ENCODE data around the gene QRICH2. TPM values are rescaled to one million over a fixed set of nuclear protein-coding genes. Genes with fewer than 3 reads are reported as not detected.
"Not testable (repeated sequence)": the region's sequence is repeated elsewhere in the genome, so short reads cannot be mapped to it uniquely, and the experiment has no call there.

QRICH2 gene
- total and polyA plus RNA-seq, 10 donors: 1.3 to 3.1 (median 2.6) TPM

DNA sequence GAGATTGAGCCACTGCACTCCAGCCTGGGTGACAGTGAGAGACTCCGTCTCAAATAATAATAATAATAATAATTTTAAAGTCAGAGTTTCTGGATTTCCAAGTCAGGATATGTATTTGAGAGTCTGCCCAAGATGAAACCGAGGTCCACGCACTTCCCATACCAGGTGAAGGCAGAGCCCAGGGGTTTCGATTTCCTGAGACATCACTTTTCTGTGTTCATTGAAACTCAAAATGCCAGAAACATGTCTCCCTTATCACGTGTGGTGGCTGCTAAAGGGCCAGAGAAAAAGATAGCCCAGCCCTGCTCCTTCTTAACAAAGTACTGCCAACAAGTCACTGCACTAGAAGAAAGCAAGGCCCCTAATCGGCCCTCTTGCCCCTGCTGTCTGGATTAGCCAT is 57.9 kb downstream of the QRICH2 start:
- TF ChIP-seq, protein P1, sequence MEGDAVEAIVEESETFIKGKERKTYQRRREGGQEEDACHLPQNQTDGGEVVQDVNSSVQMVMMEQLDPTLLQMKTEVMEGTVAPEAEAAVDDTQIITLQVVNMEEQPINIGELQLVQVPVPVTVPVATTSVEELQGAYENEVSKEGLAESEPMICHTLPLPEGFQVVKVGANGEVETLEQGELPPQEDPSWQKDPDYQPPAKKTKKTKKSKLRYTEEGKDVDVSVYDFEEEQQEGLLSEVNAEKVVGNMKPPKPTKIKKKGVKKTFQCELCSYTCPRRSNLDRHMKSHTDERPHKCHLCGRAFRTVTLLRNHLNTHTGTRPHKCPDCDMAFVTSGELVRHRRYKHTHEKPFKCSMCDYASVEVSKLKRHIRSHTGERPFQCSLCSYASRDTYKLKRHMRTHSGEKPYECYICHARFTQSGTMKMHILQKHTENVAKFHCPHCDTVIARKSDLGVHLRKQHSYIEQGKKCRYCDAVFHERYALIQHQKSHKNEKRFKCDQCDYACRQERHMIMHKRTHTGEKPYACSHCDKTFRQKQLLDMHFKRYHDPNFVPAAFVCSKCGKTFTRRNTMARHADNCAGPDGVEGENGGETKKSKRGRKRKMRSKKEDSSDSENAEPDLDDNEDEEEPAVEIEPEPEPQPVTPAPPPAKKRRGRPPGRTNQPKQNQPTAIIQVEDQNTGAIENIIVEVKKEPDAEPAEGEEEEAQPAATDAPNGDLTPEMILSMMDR (IDR thresholded peaks at IDR 0.05 in 8 of 11, conservative IDR thresholded peaks at IDR 0.05 in 3 of 11): no peak
- no peak for TF ChIP-seq POLR2AphosphoS5 (IDR thresholded peaks at IDR 0.05)
- TF ChIP-seq POLR2A (IDR thresholded peaks at IDR 0.05): no peak

DNA sequence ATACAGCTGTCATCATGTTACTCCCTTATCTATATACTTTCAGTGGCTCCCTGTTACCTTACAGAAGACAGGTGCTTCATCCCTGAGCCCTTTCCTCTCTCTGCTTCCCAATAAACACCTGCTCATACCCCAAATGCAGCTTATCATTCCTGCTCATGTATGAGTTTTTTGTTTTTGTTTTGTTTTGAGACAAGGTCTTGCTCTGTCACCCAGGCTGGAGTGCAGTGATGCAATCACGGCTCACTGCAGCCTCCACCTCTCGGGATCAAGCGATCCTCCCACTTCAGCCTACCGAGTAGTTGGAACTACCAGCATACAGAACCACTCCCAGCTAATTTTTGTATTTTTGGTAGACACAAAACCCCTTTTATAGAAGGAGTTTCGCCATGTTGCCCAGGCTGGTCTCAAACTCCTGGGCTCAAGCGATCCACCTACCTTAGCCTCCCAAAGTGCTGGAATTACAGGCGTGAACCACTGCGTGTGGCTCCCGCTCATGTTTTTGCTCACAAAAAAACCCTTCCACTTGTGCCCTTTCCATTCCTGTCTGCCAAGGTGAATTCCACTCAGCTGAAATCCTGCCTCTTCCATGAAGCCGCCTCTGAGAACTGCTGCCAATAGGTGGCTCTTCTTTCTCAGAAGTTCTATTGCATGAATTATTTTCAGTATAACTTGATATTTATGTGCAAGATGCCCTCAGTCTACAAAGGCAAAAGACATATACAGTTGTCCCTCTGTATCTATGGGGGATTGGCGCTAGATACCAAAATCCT is 59.9 kb downstream of the QRICH2 start:
- Histone ChIP-seq H3K36me3 (no peaks in the 10 kb centered on the region), H3K27me3 (replicated peaks in 1 of 7) (peaks cover 0 to 25% (median 10%) of the 10 kb centered on the region in 7 donors), H3K9me3 (no peaks in the 10 kb centered on the region), H3K4me1 (peaks cover 18 to 51% (median 34%) of the 10 kb centered on the region in 6 donors), H3K27ac (no peak overlapping the region), H3K4me3 (no peak overlapping the region)
- intact Hi-C loops (cut with DNase I; ENCODE audit: low total_unique reads): no loop called here
- no peak for DNase-seq
- 80 to 90% (median 84%) methylated on average over 11 of the region's 11 CpGs for WGBS, 5 donors
- TF ChIP-seq, protein P1 (IDR thresholded peaks at IDR 0.05 in 8 of 11, conservative IDR thresholded peaks at IDR 0.05 in 3 of 11): no peak
- no peak for TF ChIP-seq POLR2A (IDR thresholded peaks at IDR 0.05)
- no peak for TF ChIP-seq POLR2AphosphoS5 (IDR thresholded peaks at IDR 0.05)

More for the DNA sequence above, 57.9 kb downstream of the QRICH2 start:
- Histone ChIP-seq H3K36me3 (no peaks in the 10 kb centered on the region), H3K4me1 (peaks cover 19 to 64% (median 39%) of the 10 kb centered on the region in 6 donors), H3K4me3 (no peak overlapping the region), H3K27ac (peak overlapping the region in 2 of 8 donors; percentile 92 to 94), H3K27me3 (replicated peaks in 1 of 7) (peaks cover 0 to 8% (median 0%) of the 10 kb centered on the region in 7 donors), H3K9me3 (no peaks in the 10 kb centered on the region)
- DNase-seq: no peak
- intact Hi-C loops (cut with DNase I; ENCODE audit: low total_unique reads): no loop called here
- WGBS, 5 donors: 89 to 97% (median 95%) methylated on average over 6 of the region's 6 CpGs

DNA sequence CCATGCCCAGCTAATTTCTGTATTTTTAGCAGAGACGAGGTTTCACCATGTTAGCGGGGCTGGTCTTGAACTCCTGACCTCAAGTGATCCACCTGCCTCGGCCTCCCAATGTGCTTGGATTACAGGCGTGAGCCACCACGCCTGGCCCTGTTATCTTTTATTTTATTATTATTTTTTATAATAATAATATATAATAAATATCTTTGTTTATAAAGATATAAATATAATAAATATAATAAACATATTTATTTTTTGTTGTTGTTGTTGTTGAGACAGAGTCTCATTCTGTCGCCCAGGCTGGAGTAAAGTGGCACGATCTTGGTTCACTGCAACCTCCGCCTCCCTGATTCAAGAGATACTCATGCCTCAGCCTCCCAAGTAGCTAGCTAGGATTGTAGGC is 60.8 kb downstream of the QRICH2 start:
- WGBS, 5 donors: 89 to 94% (median 91%) methylated on average over 8 of the region's 8 CpGs
- Histone ChIP-seq H3K27me3 (replicated peaks in 1 of 7) (peaks cover 0 to 34% (median 19%) of the 10 kb centered on the region in 7 donors), H3K4me1 (peaks cover 10 to 42% (median 25%) of the 10 kb centered on the region in 6 donors), H3K27ac (peak overlapping the region in 3 of 8 donors; percentile 50 to 77 (median 63)), H3K36me3 (no peaks in the 10 kb centered on the region), H3K4me3 (no peak overlapping the region), H3K9me3 (no peaks in the 10 kb centered on the region)
- no peak for DNase-seq
- intact Hi-C loops (cut with DNase I; ENCODE audit: low total_unique reads): no loop called here
- TF ChIP-seq POLR2AphosphoS5 (IDR thresholded peaks at IDR 0.05): no peak

DNA sequence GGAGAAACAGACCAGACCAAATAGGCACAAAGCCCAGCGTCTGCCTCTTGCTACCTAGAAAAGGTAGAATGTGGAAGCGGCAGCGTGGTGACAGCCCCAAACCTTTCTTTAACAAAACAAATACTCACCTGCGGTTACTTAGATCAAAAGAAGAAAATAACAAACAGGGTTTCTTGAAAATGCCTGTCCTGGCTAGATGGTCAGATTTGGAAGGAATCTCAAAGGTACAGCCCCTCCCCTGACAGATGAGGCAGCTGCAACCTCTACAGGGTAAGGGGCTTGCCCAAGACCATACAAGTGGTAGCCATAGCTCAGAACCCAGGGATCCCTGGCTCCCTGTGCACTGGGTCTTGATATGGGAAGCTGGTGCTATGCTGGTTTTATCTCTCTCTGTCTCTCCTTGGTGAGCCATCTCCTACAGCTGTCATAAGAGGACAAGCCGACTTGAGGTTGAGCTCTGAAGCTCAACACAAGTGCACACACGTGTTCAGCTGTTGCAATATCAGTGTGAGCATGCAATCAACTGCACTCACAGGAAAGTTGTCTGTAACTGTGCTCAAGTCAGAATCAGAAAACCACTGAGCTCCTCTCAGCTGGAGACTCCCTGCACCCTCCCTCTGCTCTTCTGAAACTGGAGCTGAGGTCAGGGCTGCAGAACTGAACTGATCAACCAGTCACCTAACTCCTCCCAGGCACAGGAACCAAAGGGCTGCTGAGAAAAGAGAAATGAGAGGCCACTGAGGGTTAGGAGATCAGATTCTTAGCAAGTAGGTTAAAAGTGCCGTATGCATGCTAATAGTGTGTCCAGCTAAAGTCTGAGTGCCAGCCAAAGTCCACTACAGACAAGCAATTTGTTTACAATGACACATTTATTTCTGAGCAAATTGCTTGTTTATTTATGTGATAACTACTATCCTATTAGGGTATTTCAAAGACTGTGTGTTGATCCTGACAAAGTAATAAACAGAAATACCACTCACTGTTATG is 61.7 kb downstream of the QRICH2 start:
- no peak for DNase-seq
- 55 to 66% (median 61%) methylated on average over 7 of the region's 7 CpGs for WGBS, 5 donors
- H3K4me3 ChIP-seq: no peak overlapping the region
- H3K27me3 ChIP-seq (replicated peaks in 1 of 7): peaks cover 0 to 43% (median 28%) of the 10 kb centered on the region in 7 donors
- H3K4me1 ChIP-seq: peaks cover 5 to 38% (median 21%) of the 10 kb centered on the region in 6 donors
- TF ChIP-seq, protein P1 (IDR thresholded peaks at IDR 0.05 in 8 of 11, conservative IDR thresholded peaks at IDR 0.05 in 3 of 11): no peak
- no peak for TF ChIP-seq POLR2A (IDR thresholded peaks at IDR 0.05)
- peak in 1 of 3 donors; percentile 77 for TF ChIP-seq POLR2AphosphoS5 (IDR thresholded peaks at IDR 0.05)
- H3K9me3 ChIP-seq: no peaks in the 10 kb centered on the region
- no peaks in the 10 kb centered on the region for H3K36me3 ChIP-seq
- intact Hi-C loops (cut with DNase I; ENCODE audit: low total_unique reads): no loop called here
- H3K27ac ChIP-seq: peak overlapping the region; percentile 1 to 77 (median 46)

DNA sequence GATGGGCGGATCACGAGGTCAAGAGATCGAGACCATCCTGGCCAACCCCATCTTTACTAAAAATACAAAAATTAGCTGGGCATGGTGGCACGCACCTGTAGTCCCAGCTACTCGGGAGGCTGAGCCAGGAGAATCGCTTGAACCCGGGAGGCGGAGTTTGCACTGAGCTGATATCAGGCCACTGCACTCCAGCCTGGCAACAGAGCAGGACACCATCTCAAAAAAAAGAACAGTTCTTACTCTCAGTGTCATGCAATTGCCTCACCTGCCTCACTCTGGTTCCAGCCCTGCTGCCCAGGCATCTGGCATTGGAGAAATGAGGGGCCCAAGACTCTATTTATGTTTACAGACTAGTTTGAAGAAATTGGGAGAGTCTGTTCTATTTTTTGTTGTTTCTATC is 63.4 kb downstream of the QRICH2 start:
- H3K4me1 ChIP-seq: peaks cover 12 to 41% (median 28%) of the 10 kb centered on the region in 6 donors
- H3K9me3 ChIP-seq; H3K27ac ChIP-seq; H3K36me3 ChIP-seq; H3K4me3 ChIP-seq; intact Hi-C loops (cut with DNase I; ENCODE audit: low total_unique reads); DNase-seq: not testable (repeated sequence)
- peaks cover 0 to 55% (median 32%) of the 10 kb centered on the region in 7 donors for H3K27me3 ChIP-seq (replicated peaks in 1 of 7)
- WGBS, 5 donors: 93 to 97% (median 95%) methylated on average over 8 of the region's 8 CpGs

Measured in spleen (tissue), 11 donors.